Activated B cell treated with CpG ODN at 0.5 μM for 24 hours (primary cell): ENCODE results near the gene SCFD2. TPM values are rescaled to one million over a fixed set of nuclear protein-coding genes. Genes with fewer than 3 reads are reported as not detected.

Source experiments
- ATAC-seq: fragments of 200-7000 bp; cut with Tn5 transposase; one replicate; pipeline ENCODE4 v1.10.0; 2021; ENCODE audit warnings: low read depth, mild to moderate bottlenecking, moderate library complexity
- CTCF ChIA-PET: fragments of 350-600 bp; sonication (Branson Sonifier 250); formaldehyde crosslinking; loops from one replicate; lab custom pipeline; 2021; ENCODE audit warnings: antibody characterized with exemption; lab: Charles Lee
- POLR2A ChIA-PET: fragments of 350-600 bp; sonication (Branson Sonifier 250); formaldehyde crosslinking; loops from one replicate; lab custom pipeline; 2021; ENCODE audit warnings: antibody characterized with exemption; lab: Charles Lee
- DNase-seq: peaks from one replicate; pipeline ENCODE4 v3.0.0; 2022
- H3K27ac Mint-ChIP-seq: one replicate; pipeline ENCODE4 v1.8.0; 2020; ENCODE audit warnings: mixed read lengths
- H3K27me3 Mint-ChIP-seq: one replicate; pipeline ENCODE4 v1.8.0; 2021; ENCODE audit warnings: mixed read lengths
- H3K36me3 Mint-ChIP-seq: one replicate; pipeline ENCODE4 v1.8.0; 2021; ENCODE audit warnings: low read depth, mixed read lengths
- H3K4me1 Mint-ChIP-seq: one replicate; pipeline ENCODE4 v1.8.0; 2021; ENCODE audit warnings: mixed read lengths
- H3K4me3 Mint-ChIP-seq: one replicate; pipeline ENCODE4 v1.8.0; 2020; ENCODE audit warnings: mild to moderate bottlenecking, mixed read lengths
- H3K9me3 Mint-ChIP-seq: one replicate; pipeline ENCODE4 v1.8.0; 2020; ENCODE audit warnings: mixed read lengths
- intact Hi-C: fragments of 100-400 bp; cut with micrococcal nuclease; formaldehyde crosslinking; loops from one replicate; pipeline ENCODE4 v1.15.1; 2024
- total RNA-seq: library from RNA; stranded (reverse); gene quantifications from 2 replicates; pipeline ENCODE4 v1.2.3, GENCODE V29; 2022
- TF ChIP-seq, protein P1 (sequence below): fragments of 200-600 bp; IDR thresholded peaks from one replicate; pipeline ENCODE4 v1.8.0; 2022; ENCODE audit warnings: antibody characterized with exemption, mild to moderate bottlenecking

Gene SCFD2
- total RNA-seq, 1 donor from 2014 or later, result 46.6 TPM

GRCh38 chr4:52936729-52937128, 429.1 kb downstream of the SCFD2 start:
- no peaks in the 10 kb centered on the region for H3K4me1 Mint-ChIP-seq
- ATAC-seq (no peak), DNase-seq (no peak)
- ChIA-PET POLR2A (no interaction called here), CTCF (no interaction called here)
- no peaks in the 10 kb centered on the region for H3K36me3 Mint-ChIP-seq
- H3K4me3 Mint-ChIP-seq, result no peak overlapping the region
- no peak overlapping the region for H3K27ac Mint-ChIP-seq
- no peaks in the 10 kb centered on the region for H3K27me3 Mint-ChIP-seq
- no peaks in the 10 kb centered on the region for H3K9me3 Mint-ChIP-seq
- TF ChIP-seq, protein P1, sequence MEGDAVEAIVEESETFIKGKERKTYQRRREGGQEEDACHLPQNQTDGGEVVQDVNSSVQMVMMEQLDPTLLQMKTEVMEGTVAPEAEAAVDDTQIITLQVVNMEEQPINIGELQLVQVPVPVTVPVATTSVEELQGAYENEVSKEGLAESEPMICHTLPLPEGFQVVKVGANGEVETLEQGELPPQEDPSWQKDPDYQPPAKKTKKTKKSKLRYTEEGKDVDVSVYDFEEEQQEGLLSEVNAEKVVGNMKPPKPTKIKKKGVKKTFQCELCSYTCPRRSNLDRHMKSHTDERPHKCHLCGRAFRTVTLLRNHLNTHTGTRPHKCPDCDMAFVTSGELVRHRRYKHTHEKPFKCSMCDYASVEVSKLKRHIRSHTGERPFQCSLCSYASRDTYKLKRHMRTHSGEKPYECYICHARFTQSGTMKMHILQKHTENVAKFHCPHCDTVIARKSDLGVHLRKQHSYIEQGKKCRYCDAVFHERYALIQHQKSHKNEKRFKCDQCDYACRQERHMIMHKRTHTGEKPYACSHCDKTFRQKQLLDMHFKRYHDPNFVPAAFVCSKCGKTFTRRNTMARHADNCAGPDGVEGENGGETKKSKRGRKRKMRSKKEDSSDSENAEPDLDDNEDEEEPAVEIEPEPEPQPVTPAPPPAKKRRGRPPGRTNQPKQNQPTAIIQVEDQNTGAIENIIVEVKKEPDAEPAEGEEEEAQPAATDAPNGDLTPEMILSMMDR, result no peak
- intact Hi-C loops, result no loop called here

- POLR2A ChIA-PET, result no interaction called here
- CTCF ChIA-PET, result interaction anchor here (1.3 kb wide), 1 partner anchor 17 kb away, joined by 3 read pairs; no protein-coding TSS in a partner anchor
- TF ChIP-seq, protein P1, result no peak
Observed at GRCh38 chr4:52935317-52935716, 430.5 kb downstream of the SCFD2 start.

GRCh38 chr4:52933738-52934137, 432.1 kb downstream of the SCFD2 start:
- Mint-ChIP-seq H3K36me3 (peaks cover 8% of the 10 kb centered on the region), H3K27ac (no peak overlapping the region), H3K4me1 (no peaks in the 10 kb centered on the region), H3K4me3 (no peak overlapping the region), H3K9me3 (no peaks in the 10 kb centered on the region), H3K27me3 (no peaks in the 10 kb centered on the region)
- ChIA-PET POLR2A (no interaction called here), CTCF (no interaction called here)
- intact Hi-C loops, result no loop called here
- DNase-seq (no peak), ATAC-seq (no peak)
- TF ChIP-seq, protein P1, result no peak

More at GRCh38 chr4:52935317-52935716, 430.5 kb downstream of the SCFD2 start:
- Mint-ChIP-seq H3K27ac (no peak overlapping the region), H3K27me3 (no peaks in the 10 kb centered on the region), H3K9me3 (no peaks in the 10 kb centered on the region), H3K36me3 (peaks cover 3% of the 10 kb centered on the region), H3K4me3 (no peak overlapping the region), H3K4me1 (no peaks in the 10 kb centered on the region)
- ATAC-seq (no peak), DNase-seq (no peak)
- intact Hi-C loops, result no loop called here

DNA sequence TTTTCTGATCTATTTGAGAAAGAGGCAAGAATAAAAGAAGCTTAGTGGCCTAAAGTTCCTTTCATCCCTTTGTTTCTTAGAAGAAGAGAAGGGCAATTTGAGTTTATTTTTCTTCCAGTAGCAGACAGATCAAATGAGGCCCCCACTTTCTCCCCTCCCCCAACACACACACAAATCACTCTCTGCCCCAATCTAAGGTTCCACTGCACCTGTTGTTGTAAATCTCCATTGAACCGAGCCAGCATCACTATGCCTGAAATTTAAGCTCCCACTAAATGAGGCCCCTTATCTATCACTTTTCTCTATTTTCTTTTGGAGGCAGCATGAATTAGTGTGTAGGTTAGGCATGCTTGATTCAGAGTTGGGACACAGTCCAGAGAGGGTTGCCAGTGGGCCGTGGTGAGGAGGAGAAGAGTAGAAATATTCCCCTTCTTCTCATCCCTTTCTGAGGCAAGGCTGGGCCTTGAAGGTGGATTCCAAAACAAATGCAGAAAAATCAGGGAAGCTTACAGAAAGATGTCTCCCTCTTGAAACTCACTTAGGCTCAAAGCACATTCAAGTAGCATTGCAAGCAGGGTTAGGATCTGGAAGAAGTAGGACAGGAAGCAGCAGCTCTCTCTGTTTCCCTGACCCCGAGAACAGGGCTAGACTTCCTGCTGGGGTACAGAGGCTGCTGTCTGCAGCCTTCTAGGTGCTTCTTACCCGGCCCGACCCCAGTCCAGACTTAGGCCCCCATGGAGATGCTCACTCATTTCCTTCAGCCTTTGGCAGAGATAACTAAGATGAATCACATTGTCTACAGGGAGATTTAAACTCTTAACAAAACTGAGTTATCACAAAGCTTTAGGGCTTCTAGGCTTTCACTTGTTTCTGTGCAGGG, 433.0 kb downstream of the SCFD2 start:
- H3K27ac Mint-ChIP-seq, result no peak overlapping the region
- intact Hi-C loops, result no loop called here
- POLR2A ChIA-PET, result no interaction called here
- no peaks in the 10 kb centered on the region for H3K27me3 Mint-ChIP-seq
- H3K36me3 Mint-ChIP-seq, result peaks cover 12% of the 10 kb centered on the region
- DNase-seq (no peak), ATAC-seq (no peak)
- no peak overlapping the region for H3K4me3 Mint-ChIP-seq
- no peaks in the 10 kb centered on the region for H3K4me1 Mint-ChIP-seq
- CTCF ChIA-PET, result no interaction called here
- H3K9me3 Mint-ChIP-seq, result no peaks in the 10 kb centered on the region
- TF ChIP-seq, protein P1, result no peak

- intact Hi-C loops, result no loop called here
- Mint-ChIP-seq H3K27ac (no peak overlapping the region), H3K27me3 (no peaks in the 10 kb centered on the region), H3K36me3 (peaks cover 12% of the 10 kb centered on the region), H3K4me1 (no peaks in the 10 kb centered on the region), H3K4me3 (no peak overlapping the region), H3K9me3 (no peaks in the 10 kb centered on the region)
- ChIA-PET POLR2A (no interaction called here), CTCF (no interaction called here)
- TF ChIP-seq, protein P1, result no peak
- no peak for DNase-seq
- ATAC-seq, result no peak
Observed at GRCh38 chr4:52931243-52931642, 434.6 kb downstream of the SCFD2 start.
